Retinal pigment epithelial cell (primary cell): ENCODE data around the gene NUP133.
"Not testable (repeated sequence)": the region's sequence is repeated elsewhere in the genome, so short reads cannot be mapped to it uniquely, and the experiment has no call there.

Source experiments
- DNase-seq: peaks from one replicate; pipeline ENCODE4 v3.0.0-alpha.2; 2010; ENCODE audit warnings: low read depth
- H3K4me3 ChIP-seq: 2 replicates; pipeline ENCODE4 v1.5.1; 2011; ENCODE audit warnings: mild to moderate bottlenecking, low read length, control low read depth, moderate library complexity
- TF ChIP-seq, protein P1 (sequence below): conservative IDR thresholded peaks from 2 replicates; pipeline ENCODE4 v1.5.1; 2011; ENCODE audit warnings: low read depth, low read length, control low read depth, inconsistent platforms

Gene NUP133

DNA sequence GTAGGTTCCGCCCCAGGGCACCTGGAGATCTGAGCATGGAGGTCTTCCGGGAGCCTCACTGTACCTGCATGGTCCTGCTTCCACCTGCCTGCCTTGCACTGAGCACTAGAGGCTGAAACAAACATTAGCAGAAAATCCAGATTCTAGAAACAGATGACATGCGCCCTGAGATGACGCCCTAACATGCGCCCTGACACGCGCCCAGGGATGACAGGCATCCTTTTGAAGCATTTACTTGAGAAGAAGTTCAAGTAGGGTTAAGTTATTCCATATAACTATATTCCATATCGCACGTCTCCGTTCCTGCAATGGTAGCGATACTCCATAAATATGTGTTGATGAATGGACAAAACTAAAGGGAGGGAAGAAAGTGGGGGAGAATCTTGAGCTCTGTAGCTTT is 87.9 kb downstream of the NUP133 start:
- TF ChIP-seq, protein P1, sequence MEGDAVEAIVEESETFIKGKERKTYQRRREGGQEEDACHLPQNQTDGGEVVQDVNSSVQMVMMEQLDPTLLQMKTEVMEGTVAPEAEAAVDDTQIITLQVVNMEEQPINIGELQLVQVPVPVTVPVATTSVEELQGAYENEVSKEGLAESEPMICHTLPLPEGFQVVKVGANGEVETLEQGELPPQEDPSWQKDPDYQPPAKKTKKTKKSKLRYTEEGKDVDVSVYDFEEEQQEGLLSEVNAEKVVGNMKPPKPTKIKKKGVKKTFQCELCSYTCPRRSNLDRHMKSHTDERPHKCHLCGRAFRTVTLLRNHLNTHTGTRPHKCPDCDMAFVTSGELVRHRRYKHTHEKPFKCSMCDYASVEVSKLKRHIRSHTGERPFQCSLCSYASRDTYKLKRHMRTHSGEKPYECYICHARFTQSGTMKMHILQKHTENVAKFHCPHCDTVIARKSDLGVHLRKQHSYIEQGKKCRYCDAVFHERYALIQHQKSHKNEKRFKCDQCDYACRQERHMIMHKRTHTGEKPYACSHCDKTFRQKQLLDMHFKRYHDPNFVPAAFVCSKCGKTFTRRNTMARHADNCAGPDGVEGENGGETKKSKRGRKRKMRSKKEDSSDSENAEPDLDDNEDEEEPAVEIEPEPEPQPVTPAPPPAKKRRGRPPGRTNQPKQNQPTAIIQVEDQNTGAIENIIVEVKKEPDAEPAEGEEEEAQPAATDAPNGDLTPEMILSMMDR, result no peak
- H3K4me3 ChIP-seq, result no peak overlapping the region
- no peak for DNase-seq

DNA sequence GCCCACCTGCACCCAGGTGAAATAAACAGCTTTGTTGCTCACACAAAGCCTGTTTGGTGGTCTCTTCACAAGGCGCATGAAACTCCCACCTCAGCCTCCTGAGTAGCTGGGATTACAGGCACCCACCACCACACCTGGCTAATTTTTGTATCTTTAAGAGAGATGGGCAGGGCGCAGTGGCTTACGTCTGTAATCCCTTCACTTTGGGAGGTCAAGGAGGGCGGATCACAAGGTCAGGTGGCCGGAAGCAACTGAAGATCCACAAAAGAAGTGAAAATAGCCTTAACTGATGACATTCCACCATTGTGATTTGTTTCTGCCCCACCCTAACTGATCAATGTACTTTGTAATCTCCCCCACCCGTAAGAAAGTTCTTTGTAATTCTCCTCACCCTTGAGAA is 89.6 kb downstream of the NUP133 start:
- H3K4me3 ChIP-seq, DNase-seq: not testable (repeated sequence)

DNA sequence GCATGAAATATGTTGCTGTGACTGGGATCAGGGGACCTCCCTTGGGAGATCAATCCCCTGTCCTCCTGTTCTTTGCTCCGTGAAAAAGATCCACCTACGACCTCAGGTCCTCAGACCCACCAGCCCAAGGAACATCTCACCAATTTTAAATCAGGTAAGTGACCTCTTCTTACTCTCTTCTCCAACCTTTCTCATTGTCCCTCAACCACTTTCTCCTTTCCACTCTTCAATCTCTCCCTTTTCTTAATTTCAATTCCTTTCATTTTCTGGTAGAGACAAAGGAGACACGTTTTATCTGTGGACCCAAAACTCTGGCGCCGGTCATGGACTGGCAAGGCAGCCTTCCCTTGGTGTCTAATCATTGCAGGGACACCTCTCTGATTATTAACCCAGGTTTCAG is 95.3 kb downstream of the NUP133 start:
- H3K4me3 ChIP-seq, DNase-seq: not testable (repeated sequence)

DNA sequence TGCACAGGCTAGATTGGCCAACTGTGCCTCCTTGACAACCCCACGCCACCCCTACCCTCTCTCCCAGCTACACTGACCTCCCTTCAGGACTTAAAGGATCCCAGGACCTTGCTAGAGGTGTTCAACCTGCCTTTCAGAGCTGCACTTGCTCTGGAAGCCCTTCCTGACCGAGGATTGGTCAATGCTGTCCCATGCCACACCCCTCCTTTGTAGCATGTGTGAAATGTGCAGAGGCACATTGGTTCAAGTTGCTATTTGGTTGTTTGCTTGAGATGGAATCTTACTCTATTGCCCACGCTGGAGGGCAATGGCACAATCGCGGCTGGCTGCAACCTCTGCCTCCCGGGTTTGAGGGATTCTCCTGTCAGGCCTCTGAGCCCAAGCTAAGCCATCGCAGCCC is 96.1 kb downstream of the NUP133 start:
- H3K4me3 ChIP-seq, result no peak overlapping the region
- TF ChIP-seq, protein P1, result no peak
- DNase-seq, result no peak

DNA sequence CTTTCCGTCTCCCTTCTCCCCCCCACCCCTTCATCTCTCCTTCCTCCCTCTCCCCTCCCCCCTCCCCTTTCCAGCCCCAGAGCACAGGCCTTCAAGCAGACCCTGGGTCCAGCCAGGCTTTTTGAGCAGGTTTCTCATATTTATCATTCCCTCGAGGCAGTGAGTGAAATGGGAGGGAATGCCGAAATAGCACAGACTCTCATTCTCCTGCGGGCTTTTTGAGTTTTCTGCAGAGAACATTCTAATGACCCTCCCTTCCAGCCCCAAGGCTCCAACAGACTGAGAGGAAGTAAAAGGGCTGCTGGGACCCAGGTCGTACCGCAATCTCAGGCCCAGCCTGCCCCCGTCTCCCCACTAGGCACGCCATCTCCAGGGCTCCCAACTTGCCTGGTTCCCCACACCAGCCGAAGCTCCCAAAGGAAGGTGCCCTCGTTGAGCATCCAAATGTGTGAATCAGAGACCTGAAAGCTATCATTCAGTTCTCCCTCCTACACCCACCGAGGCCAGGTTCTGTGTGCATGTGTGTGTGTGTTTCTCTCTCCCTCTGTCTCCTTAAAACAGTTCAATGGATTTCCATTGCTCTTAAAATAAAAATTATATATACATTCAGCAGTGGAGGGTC is 96.6 kb downstream of the NUP133 start:
- no peak overlapping the region for H3K4me3 ChIP-seq
- TF ChIP-seq, protein P1, result no peak
- DNase-seq, result no peak

DNA sequence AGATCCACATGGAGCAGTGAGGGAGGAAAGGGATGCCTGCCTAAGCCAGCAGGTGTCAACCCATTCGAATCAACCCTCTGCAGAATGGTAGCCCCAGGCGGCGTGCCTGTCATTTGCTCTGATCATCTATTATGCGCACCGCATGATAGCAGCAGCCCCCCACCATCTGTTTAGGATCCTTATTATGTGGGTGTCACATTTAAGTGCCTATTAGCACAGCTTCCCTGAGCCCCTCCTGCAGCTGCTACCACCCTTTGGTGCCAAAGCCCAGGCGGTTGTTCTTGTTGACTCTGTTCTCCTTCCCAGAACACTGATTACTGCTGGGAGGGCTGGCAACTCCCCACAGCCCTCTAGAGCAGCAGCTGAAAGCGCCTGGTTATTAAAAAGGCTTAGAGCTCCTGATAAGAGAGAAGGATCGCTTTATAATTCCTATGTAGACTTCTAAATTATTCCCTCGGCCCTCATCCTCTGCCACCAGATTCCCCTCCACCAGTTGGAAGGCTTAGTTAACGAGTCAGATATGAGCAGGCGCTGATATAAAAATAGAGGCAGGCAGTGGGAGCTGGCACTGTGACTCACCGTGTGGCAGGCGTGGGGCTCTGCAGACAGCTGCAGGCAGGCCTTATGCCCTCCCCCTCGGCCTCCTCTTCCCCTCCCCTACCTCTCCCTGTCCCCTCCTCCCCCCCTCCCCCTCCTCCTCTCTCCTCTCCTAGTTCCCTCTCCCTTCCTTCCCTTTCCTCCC is 97.3 kb downstream of the NUP133 start:
- H3K4me3 ChIP-seq, result no peak overlapping the region
- peak; percentile 49 for DNase-seq
- TF ChIP-seq, protein P1, result no peak

DNA sequence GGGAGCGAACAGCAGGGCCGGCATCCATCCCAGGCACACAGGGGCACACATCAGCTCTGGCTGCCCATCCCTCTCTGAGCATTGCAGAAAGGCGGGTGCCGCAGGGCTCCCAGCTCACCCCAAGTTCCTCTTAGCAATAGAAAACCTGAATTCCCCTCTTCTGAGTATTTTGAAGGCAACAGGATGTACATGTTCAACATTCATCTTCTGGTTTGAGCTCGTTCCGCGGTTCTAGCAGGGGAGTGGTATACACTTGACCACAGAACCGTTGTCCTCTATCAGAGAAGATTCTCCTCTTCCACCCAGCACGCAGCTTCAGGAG is 97.8 kb downstream of the NUP133 start:
- no peak for DNase-seq
- TF ChIP-seq, protein P1, result no peak

DNA sequence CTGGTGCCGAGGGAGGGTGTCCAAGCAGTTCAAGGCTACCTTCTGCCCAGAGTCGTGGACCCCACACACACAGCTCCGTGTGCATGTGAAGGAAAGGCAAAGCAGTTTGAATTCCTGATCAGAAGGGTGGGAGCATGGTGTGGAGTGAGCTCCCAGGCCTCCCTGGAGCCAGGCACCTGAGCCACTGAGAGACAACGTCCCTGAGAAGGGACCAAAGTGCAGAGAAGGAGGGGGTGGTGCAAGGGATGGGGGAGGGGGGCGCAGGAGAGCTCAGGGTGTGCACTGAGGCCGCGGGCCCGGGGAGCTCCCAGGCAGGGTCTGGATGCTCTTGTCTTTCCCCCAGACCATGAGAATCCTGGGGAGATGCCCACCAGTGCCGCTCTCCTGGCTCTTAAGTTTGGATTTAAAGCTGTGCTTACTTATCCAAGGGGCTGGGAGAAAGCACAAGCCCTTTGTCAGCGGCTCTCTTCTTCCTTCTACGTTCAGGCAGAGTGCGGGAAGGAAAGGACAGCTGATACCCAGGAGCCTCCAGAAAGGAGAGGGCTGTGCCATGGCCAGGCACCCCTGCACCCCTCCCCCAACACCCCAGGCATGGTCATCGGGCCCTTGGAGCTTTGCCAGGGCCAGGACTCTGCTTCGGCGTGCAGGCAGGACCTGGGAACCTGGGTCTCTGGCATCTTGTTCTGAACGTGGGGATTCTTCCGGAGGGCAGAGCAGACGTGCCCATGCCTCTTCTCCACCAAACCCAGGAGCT is 98.3 kb downstream of the NUP133 start:
- H3K4me3 ChIP-seq, result no peak overlapping the region
- no peak for DNase-seq
- TF ChIP-seq, protein P1, result no peak

More for the DNA sequence above, 97.8 kb downstream of the NUP133 start:
- H3K4me3 ChIP-seq, result no peak overlapping the region
